Neutrophil (primary cell): ENCODE results near the gene ENOPH1.

ENCODE experiments used
- H3K27ac ChIP-seq: fragments of 200-600 bp; sonication (generic); 2 replicates; pipeline ENCODE4 v1.5.1; 2016; ENCODE audit warnings: mild to moderate bottlenecking, moderate library complexity
- H3K27me3 ChIP-seq: fragments of 200-600 bp; sonication (generic); 2 replicates; pipeline ENCODE4 v1.6.0; 2016; ENCODE audit warnings: mild to moderate bottlenecking
- H3K36me3 ChIP-seq: fragments of 200-600 bp; sonication (generic); 2 replicates; pipeline ENCODE4 v1.5.1; 2017
- H3K4me1 ChIP-seq, 2 experiments: fragments of 200-600 bp in 1 of 2; sonication (generic) in 1 of 2; 1 replicate in 1 of 2; 2 replicates in 1 of 2; pipeline versions ENCODE4 v1.5.1 to v1.6.1; 2013 to 2016; ENCODE audit warnings: low read depth in 1 of 2, low read length in 1 of 2, mild to moderate bottlenecking in 1 of 2, moderate library complexity in 1 of 2; ENCODE audit not compliant: control insufficient read depth in 1 of 2, insufficient read depth in 1 of 2
- H3K4me3 ChIP-seq, 2 experiments: fragments of 200-600 bp in 1 of 2; sonication (generic) in 1 of 2; 1 replicate in 1 of 2; 2 replicates in 1 of 2; pipeline ENCODE4 v1.5.1; 2013 to 2016; ENCODE audit warnings: low read depth in 1 of 2, low read length in 1 of 2, mild to moderate bottlenecking in 1 of 2, moderate library complexity in 1 of 2
- H3K9me3 ChIP-seq: fragments of 200-600 bp; sonication (generic); 2 replicates; pipeline ENCODE4 v1.5.1; 2016
- CTCF ChIP-seq: fragments of 200-600 bp; sonication (generic); IDR thresholded peaks from 2 replicates; pipeline ENCODE4 v1.5.1; 2016; ENCODE audit warnings: antibody characterized with exemption

ENOPH1 gene

GRCh38 chr4:82422616-82423015, 7.8 kb upstream of the ENOPH1 start:
- H3K9me3 ChIP-seq = no peaks in the 10 kb centered on the region
- no peak overlapping the region for H3K4me3 ChIP-seq
- H3K27ac ChIP-seq = no peak overlapping the region
- TF ChIP-seq CTCF = no peak
- H3K4me1 ChIP-seq = peaks cover 3 to 8% of the 10 kb centered on the region in 2 experiments
- peaks cover 54% of the 10 kb centered on the region for H3K36me3 ChIP-seq
- peaks cover 5% of the 10 kb centered on the region for H3K27me3 ChIP-seq

- TF ChIP-seq CTCF = no peak
- Histone ChIP-seq H3K4me3 (no peak overlapping the region), H3K9me3 (no peaks in the 10 kb centered on the region), H3K36me3 (peaks cover 54% of the 10 kb centered on the region), H3K4me1 (peaks cover 11 to 16% of the 10 kb centered on the region in 2 experiments), H3K27me3 (no peaks in the 10 kb centered on the region), H3K27ac (no peak overlapping the region)
Observed at GRCh38 chr4:82423245-82424054, 6.9 kb upstream of the ENOPH1 start.

GRCh38 chr4:82425478-82425877, 4.9 kb upstream of the ENOPH1 start:
- H3K9me3 ChIP-seq = no peaks in the 10 kb centered on the region
- peaks cover 14 to 19% of the 10 kb centered on the region in 2 experiments for H3K4me1 ChIP-seq
- no peaks in the 10 kb centered on the region for H3K27me3 ChIP-seq
- no peak overlapping the region for H3K27ac ChIP-seq
- H3K36me3 ChIP-seq = peaks cover 54% of the 10 kb centered on the region
- TF ChIP-seq CTCF = no peak
- H3K4me3 ChIP-seq = no peak overlapping the region

GRCh38 chr4:82428526-82428968, 1.8 kb upstream of the ENOPH1 start:
- no peak for TF ChIP-seq CTCF
- peaks cover 36% of the 10 kb centered on the region for H3K36me3 ChIP-seq
- peak overlapping the region; percentile 90 to 99 for H3K4me3 ChIP-seq
- no peaks in the 10 kb centered on the region for H3K27me3 ChIP-seq
- peaks cover 24 to 34% of the 10 kb centered on the region in 2 experiments for H3K4me1 ChIP-seq
- H3K9me3 ChIP-seq = no peaks in the 10 kb centered on the region
- peak overlapping the region; percentile 94 for H3K27ac ChIP-seq

GRCh38 chr4:82428969-82429727, 1.2 kb upstream of the ENOPH1 start:
- Histone ChIP-seq H3K36me3 (peaks cover 30% of the 10 kb centered on the region), H3K4me3 (peak overlapping the region; percentile 90 to 99), H3K9me3 (no peaks in the 10 kb centered on the region), H3K27ac (peak overlapping the region; percentile 94), H3K27me3 (no peaks in the 10 kb centered on the region), H3K4me1 (peaks cover 24 to 34% of the 10 kb centered on the region in 2 experiments)
- TF ChIP-seq CTCF = peak; percentile 98
